Prostate gland (tissue), 2 donors: ENCODE results near the gene UFD1. TPM values are rescaled to one million over a fixed set of nuclear protein-coding genes. Genes with fewer than 3 reads are reported as not detected.

Source experiments
- DNase-seq: peaks from one replicate; pipeline ENCODE4 v3.0.0-alpha.2; 2019; ENCODE audit warnings: low spot score
- H3K27ac ChIP-seq, 2 donors: fragments of 200-600 bp; sonication (generic); 2 replicates each; pipeline ENCODE4 v1.5.1; 2017 to 2019
- H3K27me3 ChIP-seq: fragments of 200-600 bp; sonication (generic); replicated peaks from 2 replicates; pipeline ENCODE4 v1.5.1; 2019; ENCODE audit not compliant: insufficient read depth
- H3K36me3 ChIP-seq, 2 donors: fragments of 200-600 bp; sonication (generic); 1 replicate in 1 of 2; 2 replicates in 1 of 2; pipeline versions ENCODE4 v1.5.1 to v1.8.1; 2017 to 2019
- H3K4me1 ChIP-seq: fragments of 200-600 bp; sonication (generic); replicated peaks from 2 replicates; pipeline ENCODE4 v1.5.1; 2019
- H3K4me3 ChIP-seq, 2 donors: fragments of 200-600 bp; sonication (generic); 2 replicates each; pipeline ENCODE4 v1.5.1; 2017 to 2019
- H3K9me3 ChIP-seq: fragments of 200-600 bp; sonication (generic); 2 replicates; pipeline ENCODE4 v1.5.1; 2017
- CTCF ChIP-seq, 4 experiments: fragments of 200-600 bp in 2 of 4; fragments of 450-650 bp in 2 of 4; sonication (generic) in 2 of 4; IDR thresholded peaks; 1 replicate in 3 of 4; 2 replicates in 1 of 4; pipeline ENCODE4 v1.5.1; 2016 to 2019; ENCODE audit warnings: antibody characterized with exemption in 4 of 4, mild to moderate bottlenecking in 2 of 4, moderate library complexity in 2 of 4
- POLR2A ChIP-seq: fragments of 450-650 bp; IDR thresholded peaks from one replicate; pipeline ENCODE4 v1.6.1; 2016; ENCODE audit warnings: antibody characterized with exemption, mild to moderate bottlenecking
- POLR2AphosphoS5 ChIP-seq: sonication (generic); formaldehyde crosslinking; IDR thresholded peaks from one replicate; pipeline ENCODE4 v1.6.1; 2017; ENCODE audit warnings: antibody characterized with exemption
- WGBS: methylation state at CpG from one replicate; pipeline ENCODE4 v1.1.5; 2018; 5-methylcytosine and 5-hydroxymethylcytosine counted together
- intact Hi-C: fragments of 100-400 bp; cut with DNase I; formaldehyde crosslinking; loops from one replicate; pipeline ENCODE4 v1.14.2; 2022
- total RNA-seq, 2 donors: library from RNA; depleted of rRNA; stranded (reverse); fragments of >200 nt; gene quantifications; one replicate each; pipeline ENCODE4 v1.1.0, GENCODE V29; 2016

Gene UFD1
- total RNA-seq, 2 donors from 2014 or later = 29.9 to 38.2 TPM

DNA sequence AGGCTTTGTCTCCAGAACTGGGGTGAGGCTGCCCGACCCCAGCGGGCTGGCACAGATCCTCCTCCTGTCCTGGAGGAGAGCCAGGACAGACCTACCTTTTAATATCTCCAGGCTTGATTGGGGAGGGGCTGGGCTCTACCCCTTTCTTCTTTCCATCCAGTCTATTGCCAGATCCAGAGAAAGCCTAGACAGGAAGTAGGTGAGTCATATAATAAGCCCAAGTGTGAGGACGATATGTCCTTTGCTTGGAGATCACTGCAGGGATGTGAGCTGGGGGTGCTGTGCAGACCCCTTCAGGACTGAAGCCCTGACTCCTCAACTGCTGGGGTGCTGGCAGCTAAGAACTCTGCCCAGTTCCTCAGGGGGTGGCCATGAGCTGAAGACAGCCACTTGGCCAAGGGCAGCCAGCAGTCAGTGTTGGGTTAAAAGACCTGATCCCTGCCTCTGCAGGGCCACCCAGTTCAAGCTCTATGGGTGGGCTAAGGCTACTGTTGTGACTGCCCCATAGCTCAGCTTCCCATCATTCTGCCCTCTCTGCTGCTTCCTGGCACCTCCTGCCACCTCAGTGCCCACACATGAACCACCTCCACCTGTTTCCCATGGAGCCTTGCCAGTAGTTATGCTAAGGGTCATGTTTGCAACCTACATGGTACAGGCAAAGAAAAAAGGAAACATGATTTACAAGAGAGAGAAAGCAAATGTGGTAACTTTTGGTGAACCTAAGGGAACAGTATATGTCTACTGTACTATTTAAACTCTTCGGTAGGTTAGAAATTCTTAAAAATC, 23.2 kb downstream of the UFD1 start:
- intact Hi-C loops = no loop called here
- Histone ChIP-seq H3K27me3 (no peaks in the 10 kb centered on the region), H3K36me3 (peaks cover 8 to 14% of the 10 kb centered on the region in 2 donors), H3K4me1 (no peaks in the 10 kb centered on the region), H3K9me3 (no peaks in the 10 kb centered on the region), H3K4me3 (no peak overlapping the region), H3K27ac (no peak overlapping the region)
- TF ChIP-seq CTCF (IDR thresholded peaks at IDR 0.05) (no peak), POLR2AphosphoS5 (no peak), POLR2A (no peak)
- no peak for DNase-seq
- WGBS = 70% methylated on average over 4 of the region's 4 CpGs

DNA sequence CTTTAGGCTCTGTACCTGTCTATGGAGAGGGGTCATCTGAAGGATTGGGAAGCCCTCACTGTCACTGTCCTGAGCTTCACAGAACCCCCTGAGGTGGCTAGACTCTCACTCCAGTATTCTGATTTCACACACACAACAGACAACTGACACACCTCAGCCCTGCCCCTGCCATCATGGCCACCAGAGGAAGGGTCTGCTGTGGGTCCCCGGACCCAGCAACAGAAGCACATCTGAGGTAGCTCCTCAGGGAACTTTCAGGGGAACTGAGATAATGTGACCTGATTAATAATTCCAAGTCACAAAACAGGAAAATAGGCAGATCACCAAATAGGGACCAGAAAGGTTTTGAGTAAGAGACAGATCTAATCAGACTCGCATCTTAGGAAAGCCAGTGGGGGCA, 24.0 kb downstream of the UFD1 start:
- TF ChIP-seq POLR2AphosphoS5 (no peak), POLR2A (no peak), CTCF (IDR thresholded peaks at IDR 0.05) (no peak)
- peaks cover 8 to 14% of the 10 kb centered on the region in 2 donors for H3K36me3 ChIP-seq

GRCh38 chr22:19454156-19454555, 24.8 kb downstream of the UFD1 start:
- peaks cover 8 to 14% of the 10 kb centered on the region in 2 donors for H3K36me3 ChIP-seq
- WGBS = 81% methylated on average over 6 of the region's 6 CpGs
- no peaks in the 10 kb centered on the region for H3K4me1 ChIP-seq
- no peak overlapping the region for H3K27ac ChIP-seq
- no peak for DNase-seq
- intact Hi-C loops = no loop called here
- no peaks in the 10 kb centered on the region for H3K9me3 ChIP-seq
- no peak overlapping the region for H3K4me3 ChIP-seq
- TF ChIP-seq POLR2A (no peak), CTCF (IDR thresholded peaks at IDR 0.05) (no peak), POLR2AphosphoS5 (no peak)
- H3K27me3 ChIP-seq = no peaks in the 10 kb centered on the region

More for the DNA sequence above, 24.0 kb downstream of the UFD1 start:
- H3K4me3 ChIP-seq = no peak overlapping the region
- WGBS = 91% methylated on average over 2 of the region's 2 CpGs
- no peaks in the 10 kb centered on the region for H3K27me3 ChIP-seq
- no peak for DNase-seq
- no peak overlapping the region for H3K27ac ChIP-seq
- no peaks in the 10 kb centered on the region for H3K9me3 ChIP-seq
- no peaks in the 10 kb centered on the region for H3K4me1 ChIP-seq
- intact Hi-C loops = no loop called here

- Histone ChIP-seq H3K27ac (no peak overlapping the region), H3K36me3 (peaks cover 8 to 14% of the 10 kb centered on the region in 2 donors), H3K9me3 (no peaks in the 10 kb centered on the region), H3K4me1 (no peaks in the 10 kb centered on the region), H3K27me3 (no peaks in the 10 kb centered on the region), H3K4me3 (no peak overlapping the region)
- no peak for TF ChIP-seq CTCF (IDR thresholded peaks at IDR 0.05)
- TF ChIP-seq POLR2AphosphoS5 = no peak
- no peak for TF ChIP-seq POLR2A
- intact Hi-C loops = no loop called here
- 93% methylated on average over 5 of the region's 5 CpGs for WGBS
- no peak for DNase-seq
Observed at GRCh38 chr22:19453718-19454117, 25.3 kb downstream of the UFD1 start.

DNA sequence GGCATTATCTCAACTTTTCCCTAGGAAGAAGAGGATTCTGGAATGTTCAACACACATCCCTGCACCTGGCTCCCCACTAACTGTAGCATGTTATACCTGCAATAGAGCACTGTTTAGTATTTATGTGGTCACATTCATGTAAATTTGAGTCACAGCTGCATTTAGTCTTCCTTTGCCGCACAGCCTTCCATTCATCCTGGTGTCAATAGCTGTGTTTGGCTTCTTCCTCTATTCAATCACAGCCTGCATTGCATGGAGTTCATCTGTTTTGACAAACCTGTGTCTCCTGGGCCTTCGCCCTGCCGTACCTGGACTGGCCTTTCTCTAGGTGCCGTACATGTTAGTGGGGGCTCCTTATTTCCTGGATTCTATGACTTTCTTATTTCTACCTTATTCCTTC, 27.4 kb downstream of the UFD1 start:
- Histone ChIP-seq H3K9me3 (no peaks in the 10 kb centered on the region), H3K36me3 (peaks cover 6 to 12% of the 10 kb centered on the region in 2 donors), H3K4me3 (no peak overlapping the region), H3K27ac (no peak overlapping the region), H3K27me3 (no peaks in the 10 kb centered on the region), H3K4me1 (no peaks in the 10 kb centered on the region)
- DNase-seq = no peak
- TF ChIP-seq POLR2AphosphoS5 = no peak
- TF ChIP-seq CTCF (IDR thresholded peaks at IDR 0.05) = no peak
- TF ChIP-seq POLR2A = no peak
- WGBS = 98% methylated on average over 4 of the region's 4 CpGs
- intact Hi-C loops = no loop called here
